Endothelial cell of coronary artery (primary cell): Measurements from ENCODE around the gene PPP1R17. TPM values are rescaled to one million over a fixed set of nuclear protein-coding genes. Genes with fewer than 3 reads are reported as not detected.

Experiments
- total RNA-seq: library from RNA; depleted of rRNA; stranded (reverse); fragments of >200 nt; gene quantifications from 2 replicates; pipeline ENCODE4 v1.2.3, GENCODE V29; 2014

The PPP1R17 gene
- not detected in 2 replicates for total RNA-seq

DNA sequence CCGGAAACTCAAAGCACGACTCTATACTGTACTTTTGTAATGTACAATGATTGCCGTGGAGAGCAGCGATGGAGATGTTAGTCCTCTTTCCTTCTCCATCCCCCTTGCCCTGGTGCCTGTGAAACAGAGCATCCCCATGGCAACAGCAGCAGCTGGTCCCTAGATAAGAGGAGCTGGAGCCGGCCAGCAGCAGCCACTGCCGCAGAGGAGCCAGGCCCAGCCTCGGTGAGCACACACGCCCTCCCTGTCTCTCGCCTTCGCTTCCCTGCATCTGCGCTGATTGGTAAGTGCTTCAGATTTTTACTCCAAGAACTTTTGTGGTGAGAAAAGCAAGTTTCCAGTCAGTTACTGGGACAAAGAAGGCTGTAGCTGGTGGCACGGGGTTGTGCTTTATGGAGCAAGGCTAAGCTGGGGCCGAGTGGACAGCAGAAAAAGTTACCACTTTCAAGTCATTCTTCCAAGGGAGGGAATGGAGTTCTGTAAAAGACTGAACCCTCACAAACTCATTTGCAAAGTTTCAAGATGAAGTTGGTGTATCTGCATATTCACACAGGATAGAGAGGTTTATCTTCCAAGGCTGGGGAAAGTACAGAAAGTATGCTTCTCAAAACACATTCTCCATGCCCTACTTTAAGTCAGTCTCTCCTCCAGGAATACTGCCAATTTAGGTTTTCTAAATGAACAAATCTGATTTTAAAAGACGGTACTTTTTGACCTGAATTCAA, at the start of gene PPP1R17:
PPP1R17 (plus strand) TSS at position 192 of the 725 bp plus-strand sequence. CDS start 5,227 bp downstream, outside the sequence.

Other genes starting within 250 kb of the PPP1R17 start
- not detected in 2 replicates for gene ITPRID1, start 173.1 kb upstream of the PPP1R17 start, total RNA-seq